SU-DHL-6 (cell line): ENCODE results near the gene ATP5PB.

Source experiments
- H2AFZ ChIP-seq: fragments of 200-600 bp; sonication (generic); 2 replicates; pipeline ENCODE4 v1.6.1; 2014; ENCODE audit warnings: low read depth, mild to moderate bottlenecking, moderate library complexity, mixed read lengths, antibody characterized with exemption, low read length; ENCODE audit not compliant: severe bottlenecking
- H3F3A ChIP-seq: fragments of 200-600 bp; shearing (Covaris generic); 2 replicates; pipeline ENCODE4 v1.6.0; 2016; ENCODE audit warnings: antibody characterized with exemption, mild to moderate bottlenecking; ENCODE audit not compliant: insufficient read depth
- H3K27ac ChIP-seq: fragments of 200-600 bp; sonication (generic); 2 replicates; pipeline ENCODE4 v1.5.1; 2016; ENCODE audit warnings: low read depth, mild to moderate bottlenecking, low read length, moderate library complexity, mixed read lengths
- H3K27me3 ChIP-seq: fragments of 200-600 bp; sonication (generic), shearing (Covaris generic); 2 replicates; pipeline ENCODE4 v1.6.0; 2014; ENCODE audit warnings: mild to moderate bottlenecking, low read length
- H3K36me3 ChIP-seq: fragments of 200-600 bp; sonication (generic); 2 replicates; pipeline ENCODE4 v1.6.1; 2014; ENCODE audit warnings: mild to moderate bottlenecking, low read length, mixed read lengths
- H3K4me2 ChIP-seq: fragments of 300-600, 200-600 bp; shearing (Covaris generic), sonication (generic); 2 replicates; pipeline ENCODE4 v1.6.0; 2014; ENCODE audit warnings: low read length, low read depth, mild to moderate bottlenecking; ENCODE audit not compliant: poor library complexity, severe bottlenecking
- H3K4me3 ChIP-seq: fragments of 200-600 bp; sonication (generic); 2 replicates; pipeline ENCODE4 v1.5.1; 2014; ENCODE audit warnings: antibody characterized with exemption, low read length, mild to moderate bottlenecking, mixed read lengths; ENCODE audit not compliant: insufficient read depth, poor library complexity, severe bottlenecking
- H3K79me2 ChIP-seq: fragments of 200-600 bp; sonication (generic); 2 replicates; pipeline ENCODE4 v1.6.1; 2014; ENCODE audit warnings: mild to moderate bottlenecking, low read length, moderate library complexity; ENCODE audit not compliant: insufficient read depth
- H3K9ac ChIP-seq: fragments of 200-600 bp; sonication (generic); 2 replicates; pipeline ENCODE4 v1.7.0; 2014; ENCODE audit warnings: mild to moderate bottlenecking, low read length
- H3K9me2 ChIP-seq: fragments of 200-600 bp; sonication (generic); replicated peaks from 2 replicates; pipeline ENCODE4 v1.6.1; 2014; ENCODE audit warnings: low read length; ENCODE audit not compliant: insufficient read depth
- H3K9me3 ChIP-seq: fragments of 200-600 bp; sonication (generic); 2 replicates; pipeline ENCODE4 v1.6.1; 2014; ENCODE audit warnings: low read length, mixed read lengths; ENCODE audit not compliant: insufficient read depth
- H4K20me1 ChIP-seq: fragments of 200-600 bp; sonication (generic); 2 replicates; pipeline ENCODE4 v1.6.1; 2014; ENCODE audit warnings: low read depth, mild to moderate bottlenecking, antibody characterized with exemption, low read length, moderate library complexity, mixed read lengths
- CTCF ChIP-seq: fragments of 200-600 bp; sonication (generic); IDR thresholded peaks from one replicate; pipeline ENCODE4 v1.5.1; 2017; ENCODE audit warnings: antibody characterized with exemption, mild to moderate bottlenecking, low read length, moderate library complexity; ENCODE audit not compliant: insufficient read depth, poor library complexity, severe bottlenecking
- EZH2phosphoT487 ChIP-seq: fragments of 200-600 bp; sonication (generic), shearing (Covaris generic); conservative IDR thresholded peaks from 2 replicates; pipeline ENCODE4 v1.6.1; 2018; ENCODE audit warnings: mild to moderate bottlenecking, antibody characterized with exemption, low read length, moderate library complexity, mixed read lengths

The ATP5PB gene

GRCh38 chr1:111470596-111470995 lies 21.3 kb downstream of the ATP5PB start:
- TF ChIP-seq EZH2phosphoT487: no peak
- no peak for TF ChIP-seq CTCF
- H3K4me3 ChIP-seq: no peak overlapping the region
- peak overlapping the region; percentile 56 for H2AFZ ChIP-seq
- H3K36me3 ChIP-seq: 0 out of 2 replicates have a peak, but pooled peaks cover 2% of the 10 kb centered on the region
- peak overlapping the region; percentile 32 for H3K9ac ChIP-seq
- H3K79me2 ChIP-seq: no peaks in the 10 kb centered on the region
- H3K4me2 ChIP-seq: peak overlapping the region; percentile 59
- no peaks in the 10 kb centered on the region for H4K20me1 ChIP-seq
- H3K9me2 ChIP-seq: no peaks in the 10 kb centered on the region
- H3K27me3 ChIP-seq: no peaks in the 10 kb centered on the region
- H3K27ac ChIP-seq: peak overlapping the region; percentile 74
- peaks cover 23% of the 10 kb centered on the region; the same call in 1 of the 2 replicates for H3F3A ChIP-seq
- no peaks in the 10 kb centered on the region for H3K9me3 ChIP-seq

GRCh38 chr1:111471012-111471411 lies 21.7 kb downstream of the ATP5PB start:
- Histone ChIP-seq H3K9ac (peak overlapping the region; percentile 32), H4K20me1 (no peaks in the 10 kb centered on the region), H2AFZ (peak overlapping the region; percentile 56), H3F3A (peaks cover 20% of the 10 kb centered on the region; the same call in 1 of the 2 replicates), H3K4me2 (peak overlapping the region; percentile 59), H3K36me3 (0 out of 2 replicates have a peak, but pooled peaks cover 2% of the 10 kb centered on the region), H3K27me3 (no peaks in the 10 kb centered on the region), H3K4me3 (no peak overlapping the region), H3K9me3 (no peaks in the 10 kb centered on the region), H3K27ac (peak overlapping the region; percentile 74), H3K79me2 (no peaks in the 10 kb centered on the region), H3K9me2 (no peaks in the 10 kb centered on the region)
- TF ChIP-seq CTCF (no peak), EZH2phosphoT487 (no peak)

GRCh38 chr1:111471538-111471937 lies 22.3 kb downstream of the ATP5PB start:
- peak overlapping the region; percentile 32 for H3K9ac ChIP-seq
- H3K4me3 ChIP-seq: no peak overlapping the region
- H3K27ac ChIP-seq: peak overlapping the region; percentile 74
- no peaks in the 10 kb centered on the region for H3K9me3 ChIP-seq
- no peaks in the 10 kb centered on the region for H3K27me3 ChIP-seq
- no peaks in the 10 kb centered on the region for H4K20me1 ChIP-seq
- H3K36me3 ChIP-seq: 0 out of 2 replicates have a peak, but pooled peaks cover 2% of the 10 kb centered on the region
- TF ChIP-seq CTCF (no peak), EZH2phosphoT487 (no peak)
- H3K4me2 ChIP-seq: peak overlapping the region; percentile 59
- peak overlapping the region; percentile 56 for H2AFZ ChIP-seq
- peaks cover 15% of the 10 kb centered on the region; the same call in 1 of the 2 replicates for H3F3A ChIP-seq
- H3K79me2 ChIP-seq: no peaks in the 10 kb centered on the region
- H3K9me2 ChIP-seq: no peaks in the 10 kb centered on the region
